Heart left ventricle (tissue), 16 donors: ENCODE results near the gene BNC2. TPM values are rescaled to one million over a fixed set of nuclear protein-coding genes. Genes with fewer than 3 reads are reported as not detected.

Experiments
- ATAC-seq, 4 donors: fragments of 200-7000 bp; cut with Tn5 transposase; one replicate each; pipeline ENCODE4 v1.9.1; 2020 to 2022; ENCODE audit warnings: moderate library complexity in 4 of 4, mild to moderate bottlenecking in 3 of 4, moderate number of reproducible peaks in 1 of 4
- DNase-seq, 5 donors: peaks; one replicate each; pipeline ENCODE4 v3.0.0-alpha.2; 2020
- H3K27ac ChIP-seq, 12 donors: fragments of 200-600 bp; sonication (generic) in 4 of 12; one replicate each; pipeline versions ENCODE4 v1.5.0 to v1.8.0; 2016 to 2022; ENCODE audit warnings: mild to moderate bottlenecking in 2 of 12
- H3K27me3 ChIP-seq, 9 donors: fragments of 200-600 bp; sonication (generic) in 2 of 9; one replicate each; pipeline versions ENCODE4 v1.5.1 to v1.8.0; 2016 to 2022; ENCODE audit warnings: mild to moderate bottlenecking in 3 of 9
- H3K36me3 ChIP-seq, 9 donors: fragments of 200-600 bp; sonication (generic) in 2 of 9; one replicate each; pipeline versions ENCODE4 v1.5.0 to v1.8.0; 2018 to 2022; ENCODE audit warnings: mild to moderate bottlenecking in 2 of 9
- H3K4me1 ChIP-seq, 12 donors: fragments of 200-600 bp; sonication (generic) in 4 of 12; one replicate each; pipeline versions ENCODE4 v1.5.0 to v1.8.0; 2016 to 2022; ENCODE audit warnings: mild to moderate bottlenecking in 3 of 12
- H3K4me3 ChIP-seq, 12 donors: fragments of 200-600 bp; sonication (generic) in 4 of 12; one replicate each; pipeline versions ENCODE4 v1.5.0 to v1.8.0; 2017 to 2022; ENCODE audit warnings: mild to moderate bottlenecking in 9 of 12, moderate library complexity in 4 of 12
- H3K9me3 ChIP-seq, 12 donors: fragments of 200-600 bp; sonication (generic) in 4 of 12; one replicate each; pipeline versions ENCODE4 v1.5.0 to v1.8.0; 2016 to 2022; ENCODE audit warnings: mild to moderate bottlenecking in 1 of 12
- CTCF ChIP-seq, 12 donors: fragments of 200-600 bp; sonication (generic) in 4 of 12; IDR thresholded peaks; one replicate each; pipeline versions ENCODE4 v1.5.0 to v1.8.0; 2018 to 2022; ENCODE audit warnings: antibody characterized with exemption in 12 of 12, mild to moderate bottlenecking in 5 of 12
- POLR2A ChIP-seq, 2 donors: fragments of 450-650 bp; IDR thresholded peaks; one replicate each; pipeline ENCODE4 v1.6.1; 2017; ENCODE audit warnings: antibody characterized with exemption in 2 of 2, mild to moderate bottlenecking in 2 of 2, moderate library complexity in 2 of 2
- WGBS, 4 donors: extraction: QIAGEN DNeasy Blood & Tissue Kit in 2 of 4; methylation state at CpG; one replicate each; pipeline versions ENCODE4 v1.1.5 to v1.1.7; 2013 to 2018; 5-methylcytosine and 5-hydroxymethylcytosine counted together
- intact Hi-C, 10 donors: fragments of 100-400 bp; cut with DNase I; formaldehyde crosslinking; loops; one replicate each; pipeline versions ENCODE4 v1.11.1 to v1.14.2; 2022
- polyA plus RNA-seq, 2 donors: library from polyadenylated mRNA; stranded (reverse); fragments of 200-250 nt; gene quantifications; one replicate each; pipeline ENCODE4 v1.2.3, GENCODE V29; 2013
- total RNA-seq, 9 donors: library from RNA; depleted of rRNA in 2 of 9; stranded (reverse); fragments of >200 nt in 2 of 9; fragmentation: NEBNext Ultra II Directional in 3 of 9; extraction: Animal tissue kit (Norgen Biotek cat#: 25700) in 3 of 9; gene quantifications; one replicate each; pipeline versions ENCODE4 v1.1.0 to v1.2.4, GENCODE V29; 2016 to 2023
- donor health status: ischemic (EF 13 %, LVEDD 7.1; RV severe dilation, severe dysfunction).
- donor health status: healthy with polysubstance abuse.
- donor health status: DM: no; HTN: yes; CAD: no.
- donor health status: DM: no; HTN: no; CAD: no.
- donor health status: ischemic (EF 25% LVEDD 6.9; RV normal size, moderate dysfunction).
- donor health status: ischemic (EF 25% LVEDD 5.7; RV mildly dilated, moderate dysfunction).
- donor health status: healthy.
- donor health status: DM: yes; HTN: yes; CAD: no.
- donor health status: ischemic (EF 35%, LVEDD 5.7; RV mildly dilated, moderate dysfunction).
- donor health status: nonischemic (EF 11% LVEDD 7.7; RV severe dilation, severe dysfunction).
- donor health status: DM: yes; HTN: yes; CAD: no.
- donor health status: PGD.
- donor health status: ischemic (EF 29% LVEDD 5.4; RV normal size, mild dysfunction).
- donor health status: nonischemic (EF 23%, LVEDD 6.1; RV moderate dilation, normal function).

Gene BNC2
- total and polyA plus RNA-seq, 11 donors = 0.38 to 27.1 (median 3.8) TPM

GRCh38 chr9:16869131-16869881 lies 1.2 kb downstream of the BNC2 start:
- Histone ChIP-seq H3K36me3 (no peaks in the 10 kb centered on the region), H3K27me3 (peaks cover 3 to 49% (median 31%) of the 10 kb centered on the region in 9 donors), H3K4me3 (peak overlapping the region; percentile 45 to 92 (median 64)), H3K27ac (peak overlapping the region in 7 of 12 donors; percentile 25 to 92 (median 74)), H3K4me1 (peaks cover 0 to 29% (median 5%) of the 10 kb centered on the region in 12 donors), H3K9me3 (no peaks in the 10 kb centered on the region)
- intact Hi-C loops = loop anchor here in 1 of 10 donors (10.0 kb wide), 1 partner anchor 145 kb away; no protein-coding TSS in a partner anchor
- 21 to 35% (median 32%) methylated on average over 21 of the region's 21 CpGs for WGBS, 4 donors
- ATAC-seq (no peak), DNase-seq (peak in 2 of 5 donors; percentile 19 to 28)
- TF ChIP-seq CTCF (IDR thresholded peaks at IDR 0.05) = no peak
- TF ChIP-seq POLR2A (IDR thresholded peaks at IDR 0.05) = no peak

- Histone ChIP-seq H3K4me1 (peaks cover 0 to 29% (median 5%) of the 10 kb centered on the region in 12 donors), H3K9me3 (no peaks in the 10 kb centered on the region), H3K27me3 (peaks cover 3 to 49% (median 31%) of the 10 kb centered on the region in 9 donors), H3K27ac (peak overlapping the region in 7 of 12 donors; percentile 25 to 92 (median 66)), H3K4me3 (peak overlapping the region in 8 of 12 donors; percentile 56 to 92 (median 68)), H3K36me3 (no peaks in the 10 kb centered on the region)
- TF ChIP-seq CTCF (IDR thresholded peaks at IDR 0.05) (no peak), POLR2A (IDR thresholded peaks at IDR 0.05) (no peak)
- ATAC-seq = no peak
- DNase-seq = no peak
- WGBS, 4 donors = 66 to 67% (median 67%) methylated on average over 5 of the region's 5 CpGs
- intact Hi-C loops = loop anchor here in 1 of 10 donors (10.0 kb wide), 1 partner anchor 144 kb away; no protein-coding TSS in a partner anchor
Observed at GRCh38 chr9:16868701-16869100, 1.8 kb downstream of the BNC2 start.

- ATAC-seq = peak in 1 of 4 donors; percentile 42
- peaks cover 0 to 29% (median 5%) of the 10 kb centered on the region in 12 donors for H3K4me1 ChIP-seq
- intact Hi-C loops = loop anchor here in 1 of 10 donors (10.0 kb wide), 1 partner anchor 143 kb away; no protein-coding TSS in a partner anchor
Observed at GRCh38 chr9:16867576-16868311, 2.7 kb downstream of the BNC2 start.

More at GRCh38 chr9:16867576-16868311, 2.7 kb downstream of the BNC2 start:
- Histone ChIP-seq H3K27ac (peak overlapping the region in 9 of 12 donors; percentile 24 to 92 (median 62)), H3K4me3 (peak overlapping the region in 4 of 12 donors; percentile 14 to 92 (median 72)), H3K27me3 (peaks cover 3 to 43% (median 31%) of the 10 kb centered on the region in 9 donors), H3K9me3 (no peaks in the 10 kb centered on the region), H3K36me3 (no peaks in the 10 kb centered on the region)
- no peak for TF ChIP-seq POLR2A (IDR thresholded peaks at IDR 0.05)
- TF ChIP-seq CTCF (IDR thresholded peaks at IDR 0.05) = no peak
- DNase-seq = no peak
- WGBS, 4 donors = 26 to 44% (median 39%) methylated on average over 10 of the region's 10 CpGs
